GM12878 (cell line): ENCODE results near the gene INHBB. TPM values are rescaled to one million over a fixed set of nuclear protein-coding genes. Genes with fewer than 3 reads are reported as not detected.

Experiments used
- ATAC-seq: fragments of 200-7000 bp; cut with Tn5 transposase; 3 replicates; pipeline ENCODE4 v1.9.1; 2020; ENCODE audit warnings: mild to moderate bottlenecking, moderate library complexity
- BruUV-seq: library from RNA; stranded (reverse); fragments of 400-500 nt; replicated peaks from 2 replicates; lab custom pipeline; 2021; lab: Mats Ljungman, UMichigan
- CTCF ChIA-PET: fragments of 300-600 bp; sonication (Branson Sonifier 250); formaldehyde crosslinking; extraction: SDS; loops from one replicate; lab custom pipeline; 2021; ENCODE audit warnings: inconsistent platforms; lab: Yijun Ruan, JAX
- POLR2A ChIA-PET: fragments of 350-600 bp; formaldehyde crosslinking; extraction: SDS; loops from one replicate; lab custom pipeline; 2021; ENCODE audit warnings: inconsistent platforms; lab: Charles Lee
- RAD21 ChIA-PET: fragments of 300-600 bp; sonication (Branson Sonifier 250); formaldehyde crosslinking; loops from one replicate; lab custom pipeline; 2023; ENCODE audit warnings: antibody characterized with exemption; ENCODE audit not compliant: unreplicated experiment; lab: Charles Lee
- SMC1A ChIA-PET: fragments of 300-600 bp; sonication (Branson Sonifier 250); formaldehyde crosslinking; loops from one replicate; lab custom pipeline; 2023; ENCODE audit not compliant: unreplicated experiment, uncharacterized antibody; lab: Charles Lee
- DNase-seq: peaks from one replicate; pipeline ENCODE4 v3.0.0-alpha.2; 2011; ENCODE audit warnings: low read depth, low spot score
- FAIRE-seq: peaks from 3 replicates; lab custom pipeline; 2011; peaks lifted over from hg19 to GRCh38; lab: Jason Lieb, UNC
- H2AFZ ChIP-seq: 2 replicates; pipeline ENCODE4 v1.6.0; 2011; ENCODE audit warnings: low read depth, low read length, control low read depth; ENCODE audit not compliant: control insufficient read depth
- H3K27ac ChIP-seq: 2 replicates; pipeline ENCODE4 v1.5.1; 2011; ENCODE audit warnings: control low read depth; ENCODE audit not compliant: control insufficient read depth, insufficient read depth
- H3K27me3 ChIP-seq, 2 experiments: replicated peaks in 1 of 2; 2 replicates each; pipeline versions ENCODE4 v1.6.0 to v1.6.1; 2011; ENCODE audit warnings: low read length in 1 of 2; ENCODE audit not compliant: control insufficient read depth in 2 of 2, insufficient read depth in 2 of 2
- H3K36me3 ChIP-seq, 2 experiments: 2 replicates each; pipeline ENCODE4 v1.5.1; 2011; ENCODE audit warnings: low read length in 1 of 2; ENCODE audit not compliant: control insufficient read depth in 2 of 2, insufficient read depth in 2 of 2
- H3K4me1 ChIP-seq: 2 replicates; pipeline ENCODE4 v1.6.1; 2011; ENCODE audit warnings: mild to moderate bottlenecking, low read length, moderate library complexity, mixed read lengths; ENCODE audit not compliant: control insufficient read depth, insufficient read depth
- H3K4me2 ChIP-seq: 2 replicates; pipeline ENCODE4 v1.6.0; 2011; ENCODE audit warnings: control low read depth; ENCODE audit not compliant: control insufficient read depth, insufficient read depth
- H3K4me3 ChIP-seq: fragments of 200-600 bp; sonication (generic); 2 replicates; pipeline ENCODE4 v1.5.1; 2016
- H3K79me2 ChIP-seq: 2 replicates; pipeline ENCODE4 v1.6.0; 2011; ENCODE audit warnings: low read length; ENCODE audit not compliant: control insufficient read depth, insufficient read depth
- H3K9ac ChIP-seq: 2 replicates; pipeline ENCODE4 v1.8.0; 2011; ENCODE audit warnings: low read length, control low read depth, mixed read lengths; ENCODE audit not compliant: control insufficient read depth, insufficient read depth
- H3K9me3 ChIP-seq: replicated peaks from 3 replicates; pipeline ENCODE4 v1.5.1; 2011; ENCODE audit warnings: mild to moderate bottlenecking, low read length; ENCODE audit not compliant: control insufficient read depth, insufficient read depth
- H4K20me1 ChIP-seq: 2 replicates; pipeline ENCODE4 v1.6.0; 2011; ENCODE audit not compliant: control insufficient read depth, insufficient read depth
- ASH2L ChIP-seq: fragments of 300-600, 200-600 bp; sonication (generic); IDR thresholded peaks from 2 replicates; pipeline ENCODE4 v1.6.1; 2017; ENCODE audit warnings: low read depth, mild to moderate bottlenecking, borderline replicate concordance
- BCL11A ChIP-seq: IDR thresholded peaks from 2 replicates; pipeline ENCODE4 v1.6.1; 2011; ENCODE audit warnings: low read depth, low read length
- BCL3 ChIP-seq: IDR thresholded peaks from 2 replicates; pipeline ENCODE4 v1.6.1; 2011; ENCODE audit warnings: borderline replicate concordance, low read depth, mild to moderate bottlenecking, moderate library complexity, low read length; ENCODE audit not compliant: insufficient read depth, poor library complexity, severe bottlenecking
- CREB1 ChIP-seq: IDR thresholded peaks from 2 replicates; pipeline ENCODE4 v1.6.1; 2012; ENCODE audit warnings: low read depth, mild to moderate bottlenecking, inconsistent platforms
- GATAD2B ChIP-seq: fragments of 450-650 bp; conservative IDR thresholded peaks from 2 replicates; pipeline ENCODE4 v1.6.1; 2017; ENCODE audit warnings: low read depth, mild to moderate bottlenecking, moderate library complexity
- HDAC2 ChIP-seq: fragments of 200-600 bp; sonication (generic); IDR thresholded peaks from 2 replicates; pipeline ENCODE4 v1.6.1; 2017
- IRF5 ChIP-seq: fragments of 450-650 bp; IDR thresholded peaks from 2 replicates; pipeline ENCODE4 v1.6.1; 2017; ENCODE audit warnings: borderline replicate concordance
- MEF2A ChIP-seq: IDR thresholded peaks from 2 replicates; pipeline ENCODE4 v1.6.1; 2011; ENCODE audit warnings: low read depth, mild to moderate bottlenecking, low read length, moderate library complexity; ENCODE audit not compliant: insufficient read depth
- NKRF ChIP-seq: fragments of 450-650 bp; conservative IDR thresholded peaks from 2 replicates; pipeline ENCODE4 v1.6.1; 2017; ENCODE audit warnings: mild to moderate bottlenecking, moderate library complexity
- NR2C1 ChIP-seq: fragments of 450-650 bp; IDR thresholded peaks from 2 replicates; pipeline ENCODE4 v1.6.1; 2017; ENCODE audit warnings: antibody characterized with exemption, mild to moderate bottlenecking, moderate library complexity
- SMAD1 ChIP-seq: fragments of 450-650 bp; IDR thresholded peaks from 2 replicates; pipeline ENCODE4 v1.6.1; 2018; ENCODE audit warnings: mild to moderate bottlenecking, low read depth; ENCODE audit not compliant: partially characterized antibody
- SP1 ChIP-seq: IDR thresholded peaks from one replicate; pipeline ENCODE4 v1.6.1; 2011; ENCODE audit warnings: low read depth, low read length
- ZNF274 ChIP-seq: IDR thresholded peaks from one replicate; pipeline ENCODE4 v1.8.0; 2011; ENCODE audit not compliant: insufficient read length, insufficient read depth
- ZSCAN29 ChIP-seq: fragments of 450-650 bp; IDR thresholded peaks from 2 replicates; pipeline ENCODE4 v1.6.1; 2017; ENCODE audit warnings: mild to moderate bottlenecking, moderate library complexity
- WGBS: methylation state at CpG from one replicate; pipeline ENCODE4 v1.1.6; 2016; ENCODE audit warnings: low lambda C conversion rate; ENCODE audit not compliant: insufficient replicate concordance, insufficient coverage; ENCODE audit errors: missing lambda C conversion rate; 5-methylcytosine and 5-hydroxymethylcytosine counted together
- in situ Hi-C: fragments of 300-500 bp; cut with MboI; formaldehyde crosslinking; loops from 9 replicates; pipeline ENCODE4 v1.14.3; 2018; ENCODE audit warnings: mixed read lengths
- intact Hi-C: fragments of 100-400 bp; cut with micrococcal nuclease; formaldehyde crosslinking; loops from one replicate; pipeline ENCODE4 v1.14.2; 2022; ENCODE audit not compliant: unreplicated experiment
- polyA plus RNA-seq, 11 experiments: library from polyadenylated mRNA; depleted of rRNA in 4 of 11; unstranded in 6 of 11; stranded (reverse) in 5 of 11; fragments of >200 nt; fragmentation: Nextera tagmentation in 4 of 11; fragmentation: Illumina TruSeq in 1 of 11; extraction: Ambion mirVana in 4 of 11; extraction: Trizol in 1 of 11; gene quantifications; 1 replicate in 1 of 11; 2 replicates in 10 of 11; pipeline versions ENCODE4 v1.2.1 to v1.2.3, GENCODE V29; 2011 to 2016; ENCODE audit warnings: inconsistent platforms in 2 of 11, missing spikeins in 2 of 11, low read depth in 1 of 11
- total RNA-seq, 4 experiments: library from RNA; depleted of rRNA in 3 of 4; stranded (reverse); fragments of >200 nt in 3 of 4; fragmentation: Illumina TruSeq in 1 of 4; extraction: Trizol in 1 of 4; gene quantifications; 2 replicates each; pipeline versions ENCODE4 v1.2.1 to v1.2.3, GENCODE V29; 2013 to 2021

The INHBB gene
- total and polyA plus RNA-seq, 10 of the 15 experiments (the other 5 are each of a cell fraction or from before 2014, with no cell fraction given): 0.05 TPM; not detected in 9

- no TSS peak for BruUV-seq
- no peak overlapping the region for H3K4me2 ChIP-seq
- no peak overlapping the region for H3K9ac ChIP-seq
- DNase-seq: no peak
- no peaks in the 10 kb centered on the region for H4K20me1 ChIP-seq
- no peaks in the 10 kb centered on the region for H3K9me3 ChIP-seq
- no peaks in the 10 kb centered on the region for H3K79me2 ChIP-seq
- no peak for TF ChIP-seq NR2C1
- H2AFZ ChIP-seq: no peak overlapping the region
- in situ Hi-C loops (no loop called here), intact Hi-C loops (no loop called here)
- CTCF ChIA-PET: interaction anchor here (0.6 kb wide), 1 partner anchor 16 kb away, joined by 3 read pairs; no protein-coding TSS in a partner anchor
- H3K4me3 ChIP-seq: no peak overlapping the region
- POLR2A ChIA-PET: no interaction called here
- H3K4me1 ChIP-seq: no peaks in the 10 kb centered on the region
- SMC1A ChIA-PET: no interaction called here
- no peak for ATAC-seq
- H3K27ac ChIP-seq: no peak overlapping the region
- 73% methylated on average over 7 of the region's 7 CpGs for WGBS
- peaks cover 0 to 3% of the 10 kb centered on the region in 2 experiments; a peak in 2 of 4 replicates for H3K27me3 ChIP-seq
- RAD21 ChIA-PET: no interaction called here
- no peaks in the 10 kb centered on the region for H3K36me3 ChIP-seq
- FAIRE-seq: no peak
Observed at GRCh38 chr2:120322329-120322728, 23.6 kb upstream of the INHBB start.

GRCh38 chr2:120323214-120323613 lies 22.7 kb upstream of the INHBB start:
- 49% methylated on average over 10 of the region's 10 CpGs for WGBS
- H3K4me3 ChIP-seq: no peak overlapping the region
- BruUV-seq: no TSS peak
- TF ChIP-seq CREB1: no peak
- no peak for TF ChIP-seq IRF5
- no peak for TF ChIP-seq SP1
- no peak for TF ChIP-seq BCL3
- TF ChIP-seq BCL11A: no peak
- TF ChIP-seq SMAD1: no peak
- TF ChIP-seq ZNF274: no peak
- no peak for TF ChIP-seq MEF2A
- TF ChIP-seq GATAD2B: no peak
- no peak for TF ChIP-seq HDAC2
- TF ChIP-seq NKRF: no peak
- TF ChIP-seq ASH2L: no peak
- no peak for TF ChIP-seq ZSCAN29

More at GRCh38 chr2:120323214-120323613, 22.7 kb upstream of the INHBB start:
- no peak overlapping the region for H3K27ac ChIP-seq
- H3K9me3 ChIP-seq: no peaks in the 10 kb centered on the region
- H3K36me3 ChIP-seq: no peaks in the 10 kb centered on the region
- ChIA-PET RAD21 (interaction anchor here (1.4 kb wide), 1 partner anchor 10 kb away, joined by 5 read pairs; no protein-coding TSS in a partner anchor), POLR2A (no interaction called here), SMC1A (no interaction called here), CTCF (interaction anchor here (0.6 to 1.3 kb wide), 2 partner anchors 10 to 120 kb away, joined by 3 to 8 read pairs; no protein-coding TSS in a partner anchor)
- H3K4me2 ChIP-seq: no peak overlapping the region
- no peak for ATAC-seq
- no peaks in the 10 kb centered on the region for H3K4me1 ChIP-seq
- H4K20me1 ChIP-seq: no peaks in the 10 kb centered on the region
- peaks cover 0 to 3% of the 10 kb centered on the region in 2 experiments; a peak in 2 of 4 replicates for H3K27me3 ChIP-seq
- no peak overlapping the region for H3K9ac ChIP-seq
- FAIRE-seq: no peak
- no peak for DNase-seq
- intact Hi-C loops: no loop called here
- in situ Hi-C loops: no loop called here
- no peak overlapping the region for H2AFZ ChIP-seq
- no peaks in the 10 kb centered on the region for H3K79me2 ChIP-seq
